GM23338 (cell line): ENCODE results near the gene UCMA. TPM values are rescaled to one million over a fixed set of nuclear protein-coding genes. Genes with fewer than 3 reads are reported as not detected.

Source experiments
- ATAC-seq: fragments of 200-7000 bp; cut with Tn5 transposase; 3 replicates; pipeline ENCODE4 v1.9.1; 2020
- DNase-seq: peaks from one replicate; pipeline ENCODE4 v3.0.0-alpha.2; 2015; ENCODE audit warnings: low spot score
- H2AFZ ChIP-seq: fragments of 200-600 bp; sonication (generic); 2 replicates; pipeline ENCODE4 v1.8.0; 2016; ENCODE audit warnings: antibody characterized with exemption, mild to moderate bottlenecking, moderate library complexity
- H3F3A ChIP-seq: fragments of 200-600 bp; sonication (generic); replicated peaks from 2 replicates; pipeline ENCODE4 v1.8.0; 2017; ENCODE audit warnings: antibody characterized with exemption, mixed run types, low read depth
- H3K27ac ChIP-seq: fragments of 200-600 bp; sonication (generic); 2 replicates; pipeline ENCODE4 v1.6.1; 2016; ENCODE audit warnings: low read depth
- H3K27me3 ChIP-seq: fragments of 200-600 bp; sonication (generic); 2 replicates; pipeline ENCODE4 v1.8.0; 2016; ENCODE audit warnings: mild to moderate bottlenecking, mixed run types, moderate library complexity; ENCODE audit not compliant: insufficient read depth
- H3K36me3 ChIP-seq: fragments of 200-600 bp; sonication (generic); 2 replicates; pipeline ENCODE4 v1.8.0; 2016; ENCODE audit warnings: mild to moderate bottlenecking; ENCODE audit not compliant: insufficient read depth
- H3K4me1 ChIP-seq: fragments of 200-600 bp; sonication (generic); 2 replicates; pipeline ENCODE4 v1.8.0; 2016; ENCODE audit warnings: mild to moderate bottlenecking, moderate library complexity; ENCODE audit not compliant: insufficient read depth
- H3K4me2 ChIP-seq: fragments of 200-600 bp; sonication (generic); 2 replicates; pipeline ENCODE4 v1.7.1; 2017; ENCODE audit warnings: mixed run types
- H3K4me3 ChIP-seq: fragments of 200-600 bp; sonication (generic); 2 replicates; pipeline ENCODE4 v1.6.1; 2016; ENCODE audit warnings: mixed run types
- H3K79me2 ChIP-seq: fragments of 200-600 bp; sonication (generic); replicated peaks from 2 replicates; pipeline ENCODE4 v1.8.0; 2017; ENCODE audit warnings: mild to moderate bottlenecking; ENCODE audit not compliant: insufficient read depth
- H3K9me2 ChIP-seq: fragments of 200-600 bp; sonication (generic); 2 replicates; pipeline ENCODE4 v1.8.0; 2017; ENCODE audit not compliant: insufficient read depth
- H4K20me1 ChIP-seq: fragments of 200-600 bp; sonication (generic); replicated peaks from 2 replicates; pipeline ENCODE4 v1.8.0; 2017; ENCODE audit warnings: mild to moderate bottlenecking; ENCODE audit not compliant: insufficient read depth
- H3K27ac Mint-ChIP-seq: 2 replicates; pipeline ENCODE4 v1.8.0; 2020; ENCODE audit warnings: inconsistent platforms, mild to moderate bottlenecking, moderate library complexity, mixed read lengths
- H3K27me3 Mint-ChIP-seq: 3 replicates; pipeline ENCODE4 v1.8.0; 2022; ENCODE audit warnings: low read depth, mild to moderate bottlenecking, moderate library complexity, mixed read lengths, inconsistent platforms; ENCODE audit not compliant: insufficient read depth, poor library complexity
- H3K36me3 Mint-ChIP-seq: 3 replicates; pipeline ENCODE4 v1.8.0; 2021; ENCODE audit warnings: low read depth, mild to moderate bottlenecking, inconsistent platforms, moderate library complexity, mixed read lengths
- H3K4me1 Mint-ChIP-seq: 3 replicates; pipeline ENCODE4 v1.8.0; 2020; ENCODE audit warnings: mild to moderate bottlenecking, inconsistent platforms, mixed read lengths
- H3K4me3 Mint-ChIP-seq: 3 replicates; pipeline ENCODE4 v1.8.0; 2021; ENCODE audit warnings: moderate library complexity, mild to moderate bottlenecking, inconsistent platforms, mixed read lengths
- H3K9me3 Mint-ChIP-seq: 3 replicates; pipeline ENCODE4 v1.8.0; 2020; ENCODE audit warnings: moderate library complexity, mild to moderate bottlenecking, inconsistent platforms, mixed read lengths
- CREB1 ChIP-seq: fragments of 250-450 bp; sonication (Bioruptor Pico); IDR thresholded peaks from 2 replicates; pipeline ENCODE4 v1.5.0; 2020; ENCODE audit warnings: low read depth, mild to moderate bottlenecking, moderate library complexity
- EZH2 ChIP-seq: fragments of 200-600 bp; sonication (generic); IDR thresholded peaks from one replicate; pipeline ENCODE4 v1.8.0; 2017; ENCODE audit warnings: antibody characterized with exemption, mild to moderate bottlenecking, low read depth; ENCODE audit not compliant: unreplicated experiment
- EZH2phosphoT487 ChIP-seq: fragments of 200-600 bp; sonication (generic); IDR thresholded peaks from one replicate; pipeline ENCODE4 v1.8.1; 2018; ENCODE audit warnings: antibody characterized with exemption; ENCODE audit not compliant: unreplicated experiment
- JUNB ChIP-seq: IDR thresholded peaks from one replicate; pipeline ENCODE4 v1.6.1; 2016; ENCODE audit warnings: antibody characterized with exemption; ENCODE audit not compliant: unreplicated experiment
- NANOG ChIP-seq: IDR thresholded peaks from 2 replicates; pipeline ENCODE4 v1.6.1; 2016; ENCODE audit warnings: antibody characterized with exemption, borderline replicate concordance
- POLR2AphosphoS5 ChIP-seq: IDR thresholded peaks from 2 replicates; pipeline ENCODE4 v1.6.1; 2016; ENCODE audit warnings: antibody characterized with exemption, low read depth
- STAT1 ChIP-seq: IDR thresholded peaks from one replicate; pipeline ENCODE4 v1.6.1; 2016; ENCODE audit warnings: antibody characterized with exemption; ENCODE audit not compliant: unreplicated experiment
- ZNF114 ChIP-seq: fragments of 250-450 bp; sonication (Bioruptor Pico); IDR thresholded peaks from 2 replicates; pipeline ENCODE4 v1.5.0; 2020; ENCODE audit warnings: mild to moderate bottlenecking, moderate library complexity
- ZNF331 ChIP-seq: fragments of 250-450 bp; sonication (Bioruptor Pico); IDR thresholded peaks from 2 replicates; pipeline ENCODE4 v1.5.0; 2020; ENCODE audit warnings: low read depth, mild to moderate bottlenecking, moderate library complexity
- polyA plus RNA-seq: library from polyadenylated mRNA; unstranded; fragments of >200 nt; fragmentation: Nextera tagmentation; extraction: Ambion mirVana; gene quantifications from 2 replicates; pipeline ENCODE4 v1.2.1, GENCODE V29; 2016
- total RNA-seq: library from RNA; depleted of rRNA; stranded (reverse); fragments of >200 nt; shearing (Covaris generic); gene quantifications from 2 replicates; pipeline ENCODE4 v1.2.3, GENCODE V29; 2014
- TF ChIP-seq, protein P1 (sequence below): IDR thresholded peaks from 2 replicates; pipeline ENCODE4 v1.6.1; 2016; ENCODE audit warnings: antibody characterized with exemption
- TF ChIP-seq, protein P2 (sequence below): IDR thresholded peaks from one replicate; pipeline ENCODE4 v1.6.1; 2018; ENCODE audit warnings: antibody characterized with exemption; ENCODE audit not compliant: unreplicated experiment
- TF ChIP-seq, protein P3 (sequence below): fragments of 250-450 bp; sonication (Bioruptor Pico); IDR thresholded peaks from 2 replicates; pipeline ENCODE4 v1.5.0; 2020; ENCODE audit warnings: mild to moderate bottlenecking, moderate library complexity
- TF ChIP-seq, protein P4 (sequence below), 2 experiments: fragments of 200-600 bp in 1 of 2; sonication (generic) in 1 of 2; conservative IDR thresholded peaks; 2 replicates each; pipeline versions ENCODE4 v1.5.1 to v1.6.1; 2016 to 2017; ENCODE audit warnings: antibody characterized with exemption in 2 of 2, low read depth in 2 of 2, mild to moderate bottlenecking in 2 of 2, moderate library complexity in 1 of 2

Gene UCMA
- total and polyA plus RNA-seq, 2 experiments from 2014 or later = 12.7 to 16.7 TPM

DNA sequence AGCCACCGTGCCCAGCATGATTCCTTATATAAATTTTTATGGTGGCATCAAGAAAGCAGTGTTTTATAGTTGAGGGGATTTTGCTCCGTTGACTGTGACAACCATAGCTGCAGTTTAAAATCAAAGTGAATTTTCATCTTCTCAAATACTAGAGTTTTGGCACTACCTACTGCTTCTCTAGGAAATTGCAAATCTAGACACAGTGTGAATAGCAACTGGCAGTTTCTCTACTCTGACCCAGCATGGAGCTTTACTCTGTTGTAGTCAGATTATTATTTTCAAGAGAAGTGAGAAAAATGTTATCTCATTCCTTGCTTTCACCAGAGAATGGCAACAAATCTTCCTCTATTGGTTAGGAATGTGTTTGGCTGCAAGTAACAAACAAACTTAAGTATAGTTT lies 49.9 kb downstream of the UCMA start:
- Histone ChIP-seq H4K20me1 (peaks cover 7% of the 10 kb centered on the region), H3K9me2 (no peaks in the 10 kb centered on the region), H3K4me3 (no peak overlapping the region), H3K27ac (no peak overlapping the region), H3F3A (0 out of 2 replicates have a peak, but pooled peaks cover 4% of the 10 kb centered on the region), H3K4me1 (no peaks in the 10 kb centered on the region), H2AFZ (no peak overlapping the region), H3K4me2 (no peak overlapping the region), H3K79me2 (no peaks in the 10 kb centered on the region), H3K36me3 (peaks cover 88% of the 10 kb centered on the region), H3K27me3 (no peaks in the 10 kb centered on the region)
- Mint-ChIP-seq H3K9me3 (peaks cover 6% of the 10 kb centered on the region; the same call in 1 of the 3 replicates), H3K36me3 (peaks cover 98% of the 10 kb centered on the region), H3K4me1 (no peaks in the 10 kb centered on the region), H3K4me3 (no peak overlapping the region), H3K27ac (no peak overlapping the region), H3K27me3 (no peaks in the 10 kb centered on the region)
- DNase-seq (no peak), ATAC-seq (no peak)
- TF ChIP-seq, protein P1, sequence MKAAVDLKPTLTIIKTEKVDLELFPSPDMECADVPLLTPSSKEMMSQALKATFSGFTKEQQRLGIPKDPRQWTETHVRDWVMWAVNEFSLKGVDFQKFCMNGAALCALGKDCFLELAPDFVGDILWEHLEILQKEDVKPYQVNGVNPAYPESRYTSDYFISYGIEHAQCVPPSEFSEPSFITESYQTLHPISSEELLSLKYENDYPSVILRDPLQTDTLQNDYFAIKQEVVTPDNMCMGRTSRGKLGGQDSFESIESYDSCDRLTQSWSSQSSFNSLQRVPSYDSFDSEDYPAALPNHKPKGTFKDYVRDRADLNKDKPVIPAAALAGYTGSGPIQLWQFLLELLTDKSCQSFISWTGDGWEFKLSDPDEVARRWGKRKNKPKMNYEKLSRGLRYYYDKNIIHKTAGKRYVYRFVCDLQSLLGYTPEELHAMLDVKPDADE = no peak
- no peak for TF ChIP-seq POLR2AphosphoS5
- TF ChIP-seq ZNF331 (CRISPR knock-in tag) = no peak
- TF ChIP-seq CREB1 = no peak
- TF ChIP-seq JUNB = no peak
- TF ChIP-seq, protein P2, sequence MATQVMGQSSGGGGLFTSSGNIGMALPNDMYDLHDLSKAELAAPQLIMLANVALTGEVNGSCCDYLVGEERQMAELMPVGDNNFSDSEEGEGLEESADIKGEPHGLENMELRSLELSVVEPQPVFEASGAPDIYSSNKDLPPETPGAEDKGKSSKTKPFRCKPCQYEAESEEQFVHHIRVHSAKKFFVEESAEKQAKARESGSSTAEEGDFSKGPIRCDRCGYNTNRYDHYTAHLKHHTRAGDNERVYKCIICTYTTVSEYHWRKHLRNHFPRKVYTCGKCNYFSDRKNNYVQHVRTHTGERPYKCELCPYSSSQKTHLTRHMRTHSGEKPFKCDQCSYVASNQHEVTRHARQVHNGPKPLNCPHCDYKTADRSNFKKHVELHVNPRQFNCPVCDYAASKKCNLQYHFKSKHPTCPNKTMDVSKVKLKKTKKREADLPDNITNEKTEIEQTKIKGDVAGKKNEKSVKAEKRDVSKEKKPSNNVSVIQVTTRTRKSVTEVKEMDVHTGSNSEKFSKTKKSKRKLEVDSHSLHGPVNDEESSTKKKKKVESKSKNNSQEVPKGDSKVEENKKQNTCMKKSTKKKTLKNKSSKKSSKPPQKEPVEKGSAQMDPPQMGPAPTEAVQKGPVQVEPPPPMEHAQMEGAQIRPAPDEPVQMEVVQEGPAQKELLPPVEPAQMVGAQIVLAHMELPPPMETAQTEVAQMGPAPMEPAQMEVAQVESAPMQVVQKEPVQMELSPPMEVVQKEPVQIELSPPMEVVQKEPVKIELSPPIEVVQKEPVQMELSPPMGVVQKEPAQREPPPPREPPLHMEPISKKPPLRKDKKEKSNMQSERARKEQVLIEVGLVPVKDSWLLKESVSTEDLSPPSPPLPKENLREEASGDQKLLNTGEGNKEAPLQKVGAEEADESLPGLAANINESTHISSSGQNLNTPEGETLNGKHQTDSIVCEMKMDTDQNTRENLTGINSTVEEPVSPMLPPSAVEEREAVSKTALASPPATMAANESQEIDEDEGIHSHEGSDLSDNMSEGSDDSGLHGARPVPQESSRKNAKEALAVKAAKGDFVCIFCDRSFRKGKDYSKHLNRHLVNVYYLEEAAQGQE = no peak
- TF ChIP-seq ZNF114 = no peak
- TF ChIP-seq, protein P3, sequence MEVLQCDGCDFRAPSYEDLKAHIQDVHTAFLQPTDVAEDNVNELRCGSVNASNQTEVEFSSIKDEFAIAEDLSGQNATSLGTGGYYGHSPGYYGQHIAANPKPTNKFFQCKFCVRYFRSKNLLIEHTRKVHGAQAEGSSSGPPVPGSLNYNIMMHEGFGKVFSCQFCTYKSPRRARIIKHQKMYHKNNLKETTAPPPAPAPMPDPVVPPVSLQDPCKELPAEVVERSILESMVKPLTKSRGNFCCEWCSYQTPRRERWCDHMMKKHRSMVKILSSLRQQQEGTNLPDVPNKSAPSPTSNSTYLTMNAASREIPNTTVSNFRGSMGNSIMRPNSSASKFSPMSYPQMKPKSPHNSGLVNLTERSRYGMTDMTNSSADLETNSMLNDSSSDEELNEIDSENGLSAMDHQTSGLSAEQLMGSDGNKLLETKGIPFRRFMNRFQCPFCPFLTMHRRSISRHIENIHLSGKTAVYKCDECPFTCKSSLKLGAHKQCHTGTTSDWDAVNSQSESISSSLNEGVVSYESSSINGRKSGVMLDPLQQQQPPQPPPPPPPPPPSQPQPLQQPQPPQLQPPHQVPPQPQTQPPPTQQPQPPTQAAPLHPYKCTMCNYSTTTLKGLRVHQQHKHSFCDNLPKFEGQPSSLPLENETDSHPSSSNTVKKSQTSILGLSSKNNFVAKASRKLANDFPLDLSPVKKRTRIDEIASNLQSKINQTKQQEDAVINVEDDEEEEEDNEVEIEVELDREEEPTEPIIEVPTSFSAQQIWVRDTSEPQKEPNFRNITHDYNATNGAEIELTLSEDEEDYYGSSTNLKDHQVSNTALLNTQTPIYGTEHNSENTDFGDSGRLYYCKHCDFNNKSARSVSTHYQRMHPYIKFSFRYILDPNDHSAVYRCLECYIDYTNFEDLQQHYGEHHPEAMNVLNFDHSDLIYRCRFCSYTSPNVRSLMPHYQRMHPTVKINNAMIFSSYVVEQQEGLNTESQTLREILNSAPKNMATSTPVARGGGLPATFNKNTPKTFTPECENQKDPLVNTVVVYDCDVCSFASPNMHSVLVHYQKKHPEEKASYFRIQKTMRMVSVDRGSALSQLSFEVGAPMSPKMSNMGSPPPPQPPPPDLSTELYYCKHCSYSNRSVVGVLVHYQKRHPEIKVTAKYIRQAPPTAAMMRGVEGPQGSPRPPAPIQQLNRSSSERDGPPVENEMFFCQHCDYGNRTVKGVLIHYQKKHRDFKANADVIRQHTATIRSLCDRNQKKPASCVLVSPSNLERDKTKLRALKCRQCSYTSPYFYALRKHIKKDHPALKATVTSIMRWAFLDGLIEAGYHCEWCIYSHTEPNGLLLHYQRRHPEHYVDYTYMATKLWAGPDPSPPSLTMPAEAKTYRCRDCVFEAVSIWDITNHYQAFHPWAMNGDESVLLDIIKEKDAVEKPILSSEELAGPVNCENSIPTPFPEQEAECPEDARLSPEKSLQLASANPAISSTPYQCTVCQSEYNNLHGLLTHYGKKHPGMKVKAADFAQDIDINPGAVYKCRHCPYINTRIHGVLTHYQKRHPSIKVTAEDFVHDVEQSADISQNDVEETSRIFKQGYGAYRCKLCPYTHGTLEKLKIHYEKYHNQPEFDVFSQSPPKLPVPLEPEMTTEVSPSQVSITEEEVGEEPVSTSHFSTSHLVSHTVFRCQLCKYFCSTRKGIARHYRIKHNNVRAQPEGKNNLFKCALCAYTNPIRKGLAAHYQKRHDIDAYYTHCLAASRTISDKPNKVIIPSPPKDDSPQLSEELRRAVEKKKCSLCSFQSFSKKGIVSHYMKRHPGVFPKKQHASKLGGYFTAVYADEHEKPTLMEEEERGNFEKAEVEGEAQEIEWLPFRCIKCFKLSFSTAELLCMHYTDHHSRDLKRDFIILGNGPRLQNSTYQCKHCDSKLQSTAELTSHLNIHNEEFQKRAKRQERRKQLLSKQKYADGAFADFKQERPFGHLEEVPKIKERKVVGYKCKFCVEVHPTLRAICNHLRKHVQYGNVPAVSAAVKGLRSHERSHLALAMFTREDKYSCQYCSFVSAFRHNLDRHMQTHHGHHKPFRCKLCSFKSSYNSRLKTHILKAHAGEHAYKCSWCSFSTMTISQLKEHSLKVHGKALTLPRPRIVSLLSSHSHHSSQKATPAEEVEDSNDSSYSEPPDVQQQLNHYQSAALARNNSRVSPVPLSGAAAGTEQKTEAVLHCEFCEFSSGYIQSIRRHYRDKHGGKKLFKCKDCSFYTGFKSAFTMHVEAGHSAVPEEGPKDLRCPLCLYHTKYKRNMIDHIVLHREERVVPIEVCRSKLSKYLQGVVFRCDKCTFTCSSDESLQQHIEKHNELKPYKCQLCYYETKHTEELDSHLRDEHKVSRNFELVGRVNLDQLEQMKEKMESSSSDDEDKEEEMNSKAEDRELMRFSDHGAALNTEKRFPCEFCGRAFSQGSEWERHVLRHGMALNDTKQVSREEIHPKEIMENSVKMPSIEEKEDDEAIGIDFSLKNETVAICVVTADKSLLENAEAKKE (CRISPR knock-in tag) = no peak
- no peak for TF ChIP-seq NANOG
- TF ChIP-seq EZH2phosphoT487 = no peak
- no peak for TF ChIP-seq STAT1
- TF ChIP-seq, protein P4, sequence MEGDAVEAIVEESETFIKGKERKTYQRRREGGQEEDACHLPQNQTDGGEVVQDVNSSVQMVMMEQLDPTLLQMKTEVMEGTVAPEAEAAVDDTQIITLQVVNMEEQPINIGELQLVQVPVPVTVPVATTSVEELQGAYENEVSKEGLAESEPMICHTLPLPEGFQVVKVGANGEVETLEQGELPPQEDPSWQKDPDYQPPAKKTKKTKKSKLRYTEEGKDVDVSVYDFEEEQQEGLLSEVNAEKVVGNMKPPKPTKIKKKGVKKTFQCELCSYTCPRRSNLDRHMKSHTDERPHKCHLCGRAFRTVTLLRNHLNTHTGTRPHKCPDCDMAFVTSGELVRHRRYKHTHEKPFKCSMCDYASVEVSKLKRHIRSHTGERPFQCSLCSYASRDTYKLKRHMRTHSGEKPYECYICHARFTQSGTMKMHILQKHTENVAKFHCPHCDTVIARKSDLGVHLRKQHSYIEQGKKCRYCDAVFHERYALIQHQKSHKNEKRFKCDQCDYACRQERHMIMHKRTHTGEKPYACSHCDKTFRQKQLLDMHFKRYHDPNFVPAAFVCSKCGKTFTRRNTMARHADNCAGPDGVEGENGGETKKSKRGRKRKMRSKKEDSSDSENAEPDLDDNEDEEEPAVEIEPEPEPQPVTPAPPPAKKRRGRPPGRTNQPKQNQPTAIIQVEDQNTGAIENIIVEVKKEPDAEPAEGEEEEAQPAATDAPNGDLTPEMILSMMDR (conservative IDR thresholded peaks at IDR 0.05; ENCODE audit: low read depth in 2 of 2) = no peak
- no peak for TF ChIP-seq EZH2
